NCI-H69 (cell line): Measurements from ENCODE around the gene SSX2IP.
A peak's percentile ranks its signal among the peaks of the same experiment; 100 is the strongest.
"Not testable (repeated sequence)": the region's sequence is repeated elsewhere in the genome, so short reads cannot be mapped to it uniquely, and the experiment has no call there.

Source experiments
- DNase-seq: peaks from one replicate; lab custom pipeline; 2025; lab: John Stamatoyannopoulos, UW

The SSX2IP gene

DNA sequence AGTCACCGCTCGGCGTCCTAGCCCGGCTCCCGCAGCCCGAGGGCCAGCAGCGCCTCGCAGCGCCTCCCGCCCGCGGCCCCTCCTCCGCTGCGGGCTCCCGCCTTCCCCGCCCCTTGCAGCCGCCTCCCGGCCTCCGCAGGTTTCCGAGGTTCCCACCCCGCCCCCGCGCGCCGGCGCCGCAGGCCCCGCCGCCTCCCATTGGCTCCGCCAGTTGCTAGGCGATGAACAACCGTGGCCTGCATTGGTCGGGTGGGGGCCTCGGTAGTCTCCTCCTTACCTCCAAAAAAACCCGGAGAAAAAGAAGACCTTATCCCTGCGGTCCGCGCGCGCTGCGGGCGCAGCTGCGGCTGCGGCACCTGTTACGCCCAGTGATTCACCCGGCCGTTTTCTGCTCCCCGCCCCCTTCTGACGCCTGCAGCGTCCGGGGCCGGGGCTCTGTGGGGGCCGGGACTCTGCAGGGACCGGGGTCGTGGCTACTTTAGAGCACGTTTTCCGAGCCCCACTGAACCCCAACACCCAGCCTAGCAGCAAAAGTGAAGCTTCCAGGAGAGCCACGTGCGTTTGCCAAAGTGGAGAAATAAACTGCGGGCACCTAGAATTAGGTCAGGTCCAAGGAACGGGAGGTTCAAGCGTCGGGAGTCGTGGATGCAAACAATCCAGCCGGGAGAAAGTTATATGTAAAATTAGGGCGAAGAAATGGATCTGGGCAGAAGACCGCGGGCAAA lies at the start of gene SSX2IP:
SSX2IP (minus strand) TSS at position 65 of the 725 bp plus-strand sequence. CDS start 19,242 bp downstream, outside the sequence.
- peak; percentile 97 for DNase-seq

DNA sequence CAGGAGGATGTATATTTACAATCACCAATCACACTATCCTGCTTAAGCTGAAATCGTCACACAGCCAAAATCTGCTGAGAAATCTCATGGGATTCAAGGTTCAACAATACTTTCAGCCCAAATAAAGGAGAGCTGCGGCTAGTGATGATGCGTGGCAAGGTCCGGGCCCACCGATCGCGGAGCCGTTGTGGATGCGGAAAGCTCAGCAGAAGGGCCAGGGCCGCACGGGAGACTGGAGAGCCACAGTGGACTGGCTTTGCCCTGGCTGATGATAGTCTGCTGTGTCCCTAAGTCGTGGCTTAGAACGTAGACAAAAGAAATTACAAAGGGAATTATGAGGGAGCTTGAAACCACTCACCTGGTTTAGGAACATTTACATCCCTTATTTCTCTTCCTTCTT lies 48.0 kb upstream of the SSX2IP start:
- DNase-seq: no peak

DNA sequence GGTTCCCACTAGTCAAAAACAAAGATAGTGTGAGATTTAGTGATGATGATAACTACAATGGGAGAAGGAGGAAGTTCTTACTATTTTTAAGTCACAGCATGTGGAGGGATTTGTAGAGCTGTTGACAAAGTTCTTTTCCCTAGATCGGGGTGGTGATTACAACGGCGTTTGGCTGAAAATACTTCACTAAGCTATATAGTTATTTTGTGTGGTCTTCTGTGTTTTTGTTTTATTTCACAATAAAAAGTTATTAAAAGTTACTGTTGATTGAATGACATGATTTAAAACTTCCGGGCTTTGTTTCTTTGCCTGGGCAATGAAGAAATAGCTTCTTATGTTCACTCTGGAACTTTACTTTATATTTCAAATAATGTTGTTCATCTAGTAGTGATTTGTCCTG lies 47.3 kb upstream of the SSX2IP start:
- DNase-seq: no peak

GRCh38 chr1:84736944-84737343 lies 46.7 kb upstream of the SSX2IP start:
- DNase-seq: no peak

- DNase-seq: no peak
Observed at GRCh38 chr1:84736445-84736844, 46.2 kb upstream of the SSX2IP start.

GRCh38 chr1:84735483-84735882 lies 45.2 kb upstream of the SSX2IP start:
- DNase-seq: no peak

DNA sequence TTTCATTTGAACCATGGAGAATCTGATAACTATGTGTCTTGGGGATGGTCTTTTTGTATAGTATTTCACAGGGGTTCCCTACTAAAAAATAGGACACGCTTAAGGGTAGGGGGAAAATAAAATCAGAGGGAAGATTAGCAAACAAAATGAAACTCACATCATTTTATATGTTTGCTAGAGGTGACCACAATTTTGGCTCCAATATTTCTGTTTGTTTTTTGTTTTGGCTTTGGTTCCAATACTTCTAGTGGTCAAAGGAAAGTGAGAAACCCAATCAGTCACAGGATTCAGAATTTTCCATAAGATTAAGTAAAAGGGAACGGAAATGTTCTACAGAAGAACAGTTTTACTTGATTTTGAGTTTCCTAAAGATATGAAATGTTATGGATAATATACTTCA lies 42.3 kb upstream of the SSX2IP start:
- no peak for DNase-seq

GRCh38 chr1:84731519-84731918 lies 41.3 kb upstream of the SSX2IP start:
- no peak for DNase-seq

- DNase-seq: peak; percentile 33
Observed at GRCh38 chr1:84727711-84728110, 37.5 kb upstream of the SSX2IP start.

DNA sequence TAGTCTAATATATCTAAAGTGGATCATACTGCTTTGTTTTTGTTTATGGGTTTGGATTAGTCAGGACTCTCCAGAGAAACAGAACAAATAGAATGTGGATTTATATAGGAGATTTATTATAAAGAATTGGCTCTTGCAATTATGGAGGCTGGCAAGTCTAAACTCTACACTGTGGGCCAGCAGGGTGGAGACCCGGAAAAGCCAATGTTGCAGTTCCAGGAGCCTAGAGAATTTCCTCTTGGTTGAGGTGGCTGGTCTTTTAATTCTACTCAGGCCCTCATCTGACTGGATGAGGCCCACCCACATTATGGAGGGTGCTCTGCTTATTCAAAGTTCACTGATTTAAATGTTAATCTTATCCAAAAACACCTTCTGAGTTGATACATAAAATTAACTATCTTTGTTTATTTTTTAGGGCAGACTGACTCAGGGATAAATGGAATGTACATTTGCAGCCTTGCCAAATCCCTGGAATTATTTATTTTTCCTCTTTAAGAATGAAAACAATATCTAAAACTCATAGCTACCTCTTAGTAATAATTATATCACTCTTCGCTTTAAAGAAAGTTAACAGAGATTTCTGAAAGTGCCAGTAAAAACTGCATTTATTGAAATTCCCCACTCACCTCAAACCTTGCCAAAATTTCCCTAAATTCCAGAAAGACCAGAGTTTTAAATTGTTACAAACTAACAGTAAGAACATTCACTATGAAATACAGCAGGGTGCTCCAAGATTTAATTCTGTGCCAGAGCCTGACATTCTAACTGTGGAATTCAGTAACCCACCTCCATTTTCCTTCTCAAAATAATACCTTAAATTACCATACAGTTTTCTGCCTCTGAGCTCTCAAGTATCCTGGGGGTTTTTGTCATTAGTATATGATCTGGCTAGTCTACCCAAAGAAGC lies 36.6 kb upstream of the SSX2IP start:
- no peak for DNase-seq

- DNase-seq: peak; percentile 12
Observed at GRCh38 chr1:84724128-84724860, 34.0 kb upstream of the SSX2IP start.

GRCh38 chr1:84722794-84723193 lies 32.5 kb upstream of the SSX2IP start:
- DNase-seq: no peak

- not testable (repeated sequence) for DNase-seq
Observed at GRCh38 chr1:84721872-84722271, 31.6 kb upstream of the SSX2IP start.

DNA sequence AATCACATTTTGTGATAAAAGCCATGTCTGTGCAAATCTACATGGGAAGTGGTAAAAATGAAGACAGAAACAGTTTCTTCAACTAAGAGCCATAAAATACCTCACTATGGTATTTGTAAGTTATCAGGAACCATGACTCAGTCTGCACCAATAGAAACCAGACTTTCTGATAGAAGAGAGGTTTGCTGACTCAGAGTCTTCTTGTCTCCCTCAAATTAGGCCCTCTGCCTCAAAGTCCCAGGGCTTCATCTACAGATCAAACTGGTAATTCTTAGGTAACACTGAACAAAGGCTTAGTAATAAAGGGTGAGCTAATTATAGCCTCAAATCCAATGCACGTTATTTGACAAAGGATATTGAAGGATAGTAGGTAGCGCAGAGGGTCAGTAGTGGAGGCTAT lies 30.9 kb upstream of the SSX2IP start:
- DNase-seq: peak; percentile 5

DNA sequence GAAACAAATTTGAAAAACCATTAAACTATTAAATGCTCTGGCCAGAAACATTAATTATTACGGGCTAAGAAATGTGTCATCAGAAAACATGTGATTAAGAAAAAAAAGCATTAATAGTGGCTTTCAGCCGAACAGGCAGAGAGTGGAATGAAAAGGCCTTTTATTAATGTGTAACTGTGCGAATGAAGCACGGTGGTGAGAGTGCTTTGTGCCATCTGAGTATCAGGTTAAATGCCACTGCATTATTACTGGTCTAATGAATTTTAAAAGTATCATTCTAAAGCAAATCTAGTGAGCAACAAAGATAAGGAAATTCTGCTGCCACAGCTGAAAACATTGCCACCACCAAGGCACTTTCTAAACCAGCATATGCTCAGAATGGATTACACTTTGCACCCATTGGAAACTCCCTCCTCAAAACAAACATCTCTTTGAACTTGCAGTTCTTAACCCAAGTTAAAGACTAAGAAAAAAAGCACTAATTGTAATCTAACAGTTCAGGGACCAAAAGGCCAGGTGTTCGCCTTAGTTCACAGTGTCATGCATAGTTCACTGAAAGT lies 30.0 kb upstream of the SSX2IP start:
- no peak for DNase-seq

- no peak for DNase-seq
Observed at GRCh38 chr1:84719543-84720217, 29.4 kb upstream of the SSX2IP start.

- peak; percentile 83 for DNase-seq
Observed at GRCh38 chr1:84715342-84716019, 25.2 kb upstream of the SSX2IP start.

DNA sequence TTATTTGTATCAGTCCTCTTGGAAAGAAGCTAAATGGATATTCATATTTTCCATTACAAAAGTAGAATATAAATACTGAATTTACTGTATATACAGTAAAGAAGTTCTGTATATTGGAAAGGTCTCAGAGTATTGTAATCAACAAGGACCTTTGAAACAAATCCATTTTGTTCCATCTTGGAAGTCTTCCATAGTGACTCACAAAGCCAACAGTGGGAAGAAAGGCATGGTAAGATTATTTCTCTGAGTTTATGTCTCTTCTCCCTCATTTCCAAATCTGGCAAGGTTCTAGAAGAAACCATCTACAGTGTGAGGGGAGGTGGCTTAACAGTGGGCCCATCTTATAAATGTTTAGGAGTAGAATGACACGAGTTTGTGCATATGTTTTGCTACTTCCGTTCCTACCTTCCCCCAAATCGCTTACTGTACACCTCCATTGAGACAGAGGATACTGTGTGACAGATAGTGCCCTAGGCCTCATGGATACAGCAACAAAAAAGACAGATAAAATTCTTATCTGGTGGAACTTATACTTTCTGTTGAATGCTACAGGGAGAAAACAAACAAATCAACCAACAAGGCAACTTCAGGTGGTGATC lies 22.1 kb upstream of the SSX2IP start:
- DNase-seq: no peak

DNA sequence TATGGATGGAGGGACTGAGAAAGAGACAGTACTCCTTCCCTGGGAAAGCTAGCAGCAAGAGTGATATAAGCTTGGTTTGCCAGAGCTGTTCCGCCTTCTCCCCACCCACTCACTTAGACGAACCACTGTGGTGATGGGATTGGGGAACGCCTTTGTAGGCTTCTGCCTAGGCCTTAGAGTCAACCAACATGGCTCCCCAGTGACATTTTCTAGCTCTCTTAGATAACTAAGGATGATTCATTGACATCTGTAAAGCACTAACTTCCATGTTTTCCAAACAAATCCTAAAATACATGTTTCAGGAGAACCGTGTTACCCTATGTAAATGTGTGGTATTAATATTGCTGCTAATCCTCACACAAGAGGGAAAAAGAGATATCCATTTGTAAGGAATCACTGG lies 21.6 kb upstream of the SSX2IP start:
- no peak for DNase-seq

GRCh38 chr1:84711121-84711520 lies 20.9 kb upstream of the SSX2IP start:
- no peak for DNase-seq

DNA sequence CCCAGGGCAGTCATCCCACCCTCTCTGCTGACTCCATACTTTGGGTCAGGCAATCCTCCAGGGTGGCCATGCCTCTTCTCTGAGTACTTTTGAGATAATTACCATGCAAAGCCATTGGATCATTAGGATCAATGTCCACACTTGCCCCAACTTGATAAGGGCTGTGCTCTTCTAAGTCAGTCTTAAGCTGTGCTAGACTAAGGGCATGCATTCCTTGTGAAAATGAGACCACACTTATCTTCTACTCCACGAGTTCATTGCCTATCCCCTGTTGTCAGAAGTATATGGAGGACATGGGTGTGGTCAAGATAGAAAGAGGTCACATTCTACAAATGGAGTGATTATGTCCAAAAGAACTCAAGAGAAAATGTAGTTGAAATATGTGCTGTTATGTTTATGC lies 18.9 kb upstream of the SSX2IP start:
- no peak for DNase-seq
